Measurements from ENCODE around the gene AFDN. TPM values are rescaled to one million over a fixed set of nuclear protein-coding genes. Genes with fewer than 3 reads are reported as not detected.

AFDN gene
- total RNA-seq, 2 donors from 2014 or later = 214 to 239 TPM

DNA sequence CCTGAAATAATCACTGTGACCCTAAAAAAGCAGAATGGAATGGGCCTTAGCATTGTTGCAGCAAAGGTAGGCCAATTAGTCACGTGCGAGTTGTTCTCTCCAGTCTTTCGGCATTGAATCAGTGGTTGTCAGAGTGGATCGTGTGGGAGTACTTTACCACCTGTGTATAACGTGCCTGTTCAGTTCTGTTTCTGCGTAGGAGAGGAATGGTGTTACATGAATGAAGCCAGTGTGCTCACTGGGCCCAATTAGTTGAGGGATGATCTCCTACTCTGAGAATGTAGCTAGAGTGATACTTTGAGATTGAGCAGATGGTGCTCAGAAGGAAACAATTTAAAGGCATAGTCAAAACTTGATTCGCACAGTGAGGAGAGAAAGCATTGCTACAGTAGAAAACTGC, 98.3 kb downstream of the AFDN start:
- WGBS, 2 experiments (ENCODE audit: insufficient coverage in 1 of 2, insufficient read length in 1 of 2) = 95 to 96% methylated on average over 7 of the region's 7 CpGs
- H3K9ac ChIP-seq (ENCODE audit: extremely low read depth, low read length, poor library complexity, severe bottlenecking) = no peak overlapping the region
- H3K27ac ChIP-seq (ENCODE audit: low read depth, low read length) = no peak overlapping the region
- Mint-ChIP-seq H3K27ac (no peak overlapping the region), H3K4me3 (no peak overlapping the region), H3K27me3 (ENCODE audit: insufficient read depth) (no peaks in the 10 kb centered on the region), H3K4me1 (peaks cover 12% of the 10 kb centered on the region), H3K9me3 (no peaks in the 10 kb centered on the region), H3K36me3 (ENCODE audit: low read depth) (peaks cover 71% of the 10 kb centered on the region)
- TF ChIP-seq CTCF (conservative IDR thresholded peaks at IDR 0.05) = no peak
- H3K9me3 ChIP-seq (ENCODE audit: control insufficient read depth, low read length) = no peaks in the 10 kb centered on the region
- no peaks in the 10 kb centered on the region for H3K27me3 ChIP-seq (ENCODE audit: control insufficient read depth, insufficient read depth, low read length, poor library complexity, severe bottlenecking)
- H3K4me1 ChIP-seq (ENCODE audit: control insufficient read depth, insufficient read depth, low read length) = no peaks in the 10 kb centered on the region
- H3K4me3 ChIP-seq (ENCODE audit: low read length) = no peak overlapping the region
- peaks cover 97% of the 10 kb centered on the region for H3K36me3 ChIP-seq (ENCODE audit: control insufficient read depth, insufficient read depth, low read length)
- no peak for DNase-seq

DNA sequence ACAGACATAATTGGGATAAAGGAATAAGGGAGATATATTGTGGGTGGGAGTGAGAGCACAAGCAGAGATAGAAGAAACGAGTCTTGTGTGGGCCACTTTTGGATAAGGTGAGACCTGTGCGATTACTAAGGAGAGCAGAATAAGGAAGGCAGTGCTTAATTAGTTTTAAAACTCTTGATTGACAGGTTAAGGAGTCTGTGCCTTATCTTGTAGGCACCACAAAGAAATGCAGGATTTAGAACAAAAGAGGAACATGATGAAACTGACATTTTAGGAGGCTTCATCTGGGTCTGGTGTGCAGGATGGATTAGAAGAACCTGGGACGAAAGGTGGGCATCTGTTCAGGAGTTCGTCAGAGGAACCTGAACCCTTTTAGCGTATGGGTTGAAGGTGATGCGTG, 100.5 kb downstream of the AFDN start:
- no peak overlapping the region for H3K4me3 ChIP-seq (ENCODE audit: low read length)
- 96 to 97% methylated on average over 4 to 6 of the region's 6 CpGs for whole genome bisulfite sequencing, 2 experiments (ENCODE audit: insufficient coverage in 1 of 2, insufficient read length in 1 of 2)
- no peaks in the 10 kb centered on the region for H3K9me3 ChIP-seq (ENCODE audit: control insufficient read depth, low read length)
- DNase-seq = no peak
- H3K27me3 ChIP-seq (ENCODE audit: control insufficient read depth, insufficient read depth, low read length, poor library complexity, severe bottlenecking) = no peaks in the 10 kb centered on the region
- no peak for TF ChIP-seq CTCF (conservative IDR thresholded peaks at IDR 0.05)
- Mint-ChIP-seq H3K27me3 (ENCODE audit: insufficient read depth) (no peaks in the 10 kb centered on the region), H3K4me3 (no peak overlapping the region), H3K36me3 (ENCODE audit: low read depth) (peaks cover 65% of the 10 kb centered on the region), H3K27ac (no peak overlapping the region), H3K4me1 (peaks cover 17% of the 10 kb centered on the region), H3K9me3 (no peaks in the 10 kb centered on the region)
- no peak overlapping the region for H3K27ac ChIP-seq (ENCODE audit: low read depth, low read length)
- no peak overlapping the region for H3K9ac ChIP-seq (ENCODE audit: extremely low read depth, low read length, poor library complexity, severe bottlenecking)
- peaks cover 94% of the 10 kb centered on the region for H3K36me3 ChIP-seq (ENCODE audit: control insufficient read depth, insufficient read depth, low read length)
- peaks cover 4% of the 10 kb centered on the region for H3K4me1 ChIP-seq (ENCODE audit: control insufficient read depth, insufficient read depth, low read length)

GRCh38 chr6:167928111-167928510, 101.4 kb downstream of the AFDN start:
- 85 to 92% methylated on average over 3 of the region's 3 CpGs for WGBS, 2 experiments (ENCODE audit: insufficient coverage in 1 of 2, insufficient read length in 1 of 2)
- Mint-ChIP-seq H3K4me1 (peaks cover 24% of the 10 kb centered on the region), H3K36me3 (ENCODE audit: low read depth) (peaks cover 62% of the 10 kb centered on the region), H3K4me3 (no peak overlapping the region), H3K9me3 (no peaks in the 10 kb centered on the region), H3K27me3 (ENCODE audit: insufficient read depth) (no peaks in the 10 kb centered on the region), H3K27ac (no peak overlapping the region)
- Histone ChIP-seq H3K9ac (ENCODE audit: extremely low read depth, low read length, poor library complexity, severe bottlenecking) (no peak overlapping the region), H3K4me1 (ENCODE audit: control insufficient read depth, insufficient read depth, low read length) (peaks cover 7% of the 10 kb centered on the region), H3K4me3 (ENCODE audit: low read length) (no peak overlapping the region), H3K36me3 (ENCODE audit: control insufficient read depth, insufficient read depth, low read length) (peaks cover 91% of the 10 kb centered on the region), H3K27me3 (ENCODE audit: control insufficient read depth, insufficient read depth, low read length, poor library complexity, severe bottlenecking) (no peaks in the 10 kb centered on the region), H3K9me3 (ENCODE audit: control insufficient read depth, low read length) (no peaks in the 10 kb centered on the region), H3K27ac (ENCODE audit: low read depth, low read length) (no peak overlapping the region)
- DNase-seq = no peak
- no peak for TF ChIP-seq CTCF (conservative IDR thresholded peaks at IDR 0.05)

Data from endodermal cell (in vitro differentiated cells).